HG02588 (cell line): ENCODE measurements around the gene PAX8.
"Not testable (repeated sequence)": the region's sequence is repeated elsewhere in the genome, so short reads cannot be mapped to it uniquely, and the experiment has no call there.

Experiments
- ATAC-seq: cut with Tn5 transposase; IDR thresholded peaks from one replicate; pipeline ENCODE4 v1.9.1; 2021; ENCODE audit warnings: mild to moderate bottlenecking, moderate library complexity; ENCODE audit not compliant: unreplicated experiment

Gene PAX8

DNA sequence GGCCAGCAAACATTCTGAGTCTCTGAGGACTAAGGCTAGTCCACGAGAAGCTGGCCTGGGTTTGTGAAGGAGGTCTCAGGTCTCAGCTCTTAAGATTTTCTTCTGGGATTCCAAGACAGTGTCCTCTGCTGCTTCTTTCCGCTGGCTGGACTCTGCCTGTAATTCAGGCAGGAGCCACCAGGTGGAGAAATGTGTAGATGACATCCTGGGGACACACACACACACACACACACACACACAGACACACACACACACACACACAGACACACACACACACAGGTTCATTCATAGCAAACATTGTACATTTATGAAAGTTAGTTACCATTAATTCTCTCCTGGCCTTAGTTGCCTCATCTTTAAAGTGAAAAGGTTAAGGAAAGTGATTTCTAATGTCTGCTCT, 18.9 kb upstream of the PAX8 start:
- not testable (repeated sequence) for ATAC-seq

DNA sequence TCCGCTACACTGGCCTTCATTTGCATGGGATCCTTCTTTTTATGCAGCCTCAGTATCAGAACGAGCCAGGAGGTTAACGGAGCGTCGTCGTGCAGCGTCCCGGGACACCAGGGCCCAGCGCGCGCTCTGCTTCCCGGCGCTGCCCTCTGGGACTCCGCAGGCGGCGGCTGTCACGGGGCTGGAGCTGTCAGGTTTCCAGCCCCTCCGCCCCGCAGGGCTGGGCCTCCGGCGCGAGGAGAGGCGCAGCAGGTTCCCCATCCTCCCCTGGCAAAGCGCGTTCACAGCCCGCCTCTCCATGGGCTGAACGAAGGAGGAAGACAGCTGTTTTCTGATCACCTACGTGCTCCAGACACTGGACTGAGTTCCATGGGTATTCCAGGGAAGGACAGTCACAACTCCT, 12.5 kb upstream of the PAX8 start:
- ATAC-seq = no peak

GRCh38 chr2:113288674-113289149, 10.0 kb upstream of the PAX8 start:
- not testable (repeated sequence) for ATAC-seq

DNA sequence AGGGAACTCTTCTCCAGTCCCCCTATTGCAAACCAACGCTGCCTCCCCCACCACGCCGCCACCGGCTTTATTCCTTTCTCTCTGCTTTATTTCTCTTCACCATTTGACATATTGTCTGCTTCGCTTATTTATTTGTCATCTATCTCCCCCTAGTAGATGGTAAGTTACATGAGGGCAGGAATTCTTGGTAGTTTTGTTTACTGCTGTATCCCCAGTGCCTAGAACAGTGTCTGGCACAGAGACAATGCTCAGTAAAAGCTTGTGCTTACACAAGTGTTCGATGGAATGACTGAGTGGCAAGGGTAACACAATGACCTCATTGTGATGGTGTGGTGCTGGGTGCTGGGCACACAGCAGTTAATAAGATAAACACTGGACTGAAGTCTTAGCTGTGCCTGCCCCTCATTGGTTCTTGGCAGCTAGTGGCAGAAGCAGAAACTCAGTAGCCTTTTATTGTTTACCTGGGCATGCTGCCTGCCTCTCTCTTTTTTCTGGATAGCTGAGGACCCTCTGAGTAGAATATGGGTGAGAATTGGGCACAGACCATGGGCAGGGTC, 9.5 kb upstream of the PAX8 start:
- not testable (repeated sequence) for ATAC-seq

DNA sequence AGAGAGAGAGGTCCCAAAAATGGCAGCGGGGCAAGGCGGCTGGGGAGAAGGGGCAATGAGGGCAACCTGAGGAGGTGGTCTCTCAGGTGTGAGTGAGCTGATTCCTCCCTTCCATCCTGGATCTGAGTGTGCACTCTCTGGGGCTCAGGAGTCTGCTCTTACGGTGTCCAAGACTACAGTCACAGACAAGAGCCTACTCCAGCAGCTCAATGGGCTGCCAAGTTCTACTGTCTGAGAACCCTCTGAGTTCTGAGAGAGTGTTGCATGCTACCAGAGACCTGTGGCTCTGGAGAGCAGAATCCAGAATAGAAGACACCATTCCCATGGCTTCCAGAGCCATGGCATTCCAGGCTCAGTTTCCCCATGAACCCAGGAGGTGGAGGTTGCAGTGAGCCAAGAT, 7.1 kb upstream of the PAX8 start:
- ATAC-seq = no peak

GRCh38 chr2:113284999-113285398, 6.3 kb upstream of the PAX8 start:
- ATAC-seq = not testable (repeated sequence)

- ATAC-seq = no peak
Measured at GRCh38 chr2:113284476-113284875, 5.8 kb upstream of the PAX8 start.

DNA sequence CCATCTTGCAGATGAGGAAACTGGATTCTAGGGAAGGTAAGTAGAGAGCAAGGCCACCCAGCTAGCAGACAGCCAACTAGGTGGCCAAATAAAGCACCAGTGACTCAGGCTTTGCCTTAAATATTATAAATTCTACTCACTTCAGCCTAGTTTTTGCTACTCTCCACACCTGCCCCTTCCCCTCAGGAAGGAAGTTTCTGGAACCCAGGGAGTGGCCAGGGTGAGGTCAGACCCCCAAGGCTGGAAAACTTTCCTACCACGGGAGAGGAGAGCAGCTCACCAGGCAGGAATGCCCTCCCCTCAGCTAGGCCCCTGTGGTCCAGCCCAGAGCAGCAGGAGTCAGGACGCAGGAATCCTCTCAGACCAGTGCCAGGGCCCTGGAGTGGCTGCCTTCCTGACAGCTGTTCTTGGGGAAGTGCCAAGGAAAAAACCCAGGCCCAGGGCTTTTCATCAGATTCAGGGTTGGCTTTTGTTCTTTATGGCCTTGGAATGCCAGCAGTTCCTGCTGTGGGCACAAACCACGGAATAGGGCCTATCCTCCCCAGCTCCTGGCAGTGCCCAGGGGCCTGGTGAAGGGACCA, 5.1 kb upstream of the PAX8 start:
- ATAC-seq = no peak

GRCh38 chr2:113282747-113283533, 4.2 kb upstream of the PAX8 start:
- no peak for ATAC-seq

GRCh38 chr2:113281910-113282746, 3.4 kb upstream of the PAX8 start:
- no peak for ATAC-seq

GRCh38 chr2:113278073-113278741, 514 bp downstream of the PAX8 start:
- no peak for ATAC-seq

DNA sequence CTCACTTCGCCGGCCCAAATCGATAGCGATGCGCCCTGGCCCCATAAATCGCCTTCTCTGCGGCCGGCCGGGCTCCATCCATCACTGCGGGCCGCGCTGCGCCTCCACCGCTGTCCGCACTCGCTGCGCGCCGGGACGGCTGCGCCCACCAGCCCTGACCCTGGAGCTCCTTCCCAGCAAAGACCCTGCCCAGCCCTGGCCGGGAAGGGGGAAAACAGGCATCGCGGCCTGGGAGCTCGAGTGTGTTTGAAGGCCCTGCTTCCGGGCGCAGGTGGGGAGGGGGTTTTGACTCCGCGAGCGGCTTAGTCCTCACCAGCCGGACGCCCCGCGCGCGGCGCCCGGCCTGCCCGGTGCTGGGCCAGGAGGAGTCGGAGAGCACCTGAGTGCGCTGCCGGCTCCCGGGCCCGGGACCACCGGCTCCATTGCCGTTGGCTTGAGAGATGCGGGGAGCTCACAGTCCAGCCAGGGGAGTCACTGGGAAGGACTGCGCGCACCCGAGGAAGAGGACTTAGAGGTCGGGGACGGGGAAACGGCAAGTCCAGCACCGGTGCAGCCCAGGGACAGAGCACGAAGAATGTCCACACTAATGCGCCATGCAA, 1.1 kb downstream of the PAX8 start:
- ATAC-seq = no peak

- ATAC-seq = no peak
Measured at GRCh38 chr2:113276761-113277425, 1.8 kb downstream of the PAX8 start.

GRCh38 chr2:113276216-113276760, 2.4 kb downstream of the PAX8 start:
- no peak for ATAC-seq

DNA sequence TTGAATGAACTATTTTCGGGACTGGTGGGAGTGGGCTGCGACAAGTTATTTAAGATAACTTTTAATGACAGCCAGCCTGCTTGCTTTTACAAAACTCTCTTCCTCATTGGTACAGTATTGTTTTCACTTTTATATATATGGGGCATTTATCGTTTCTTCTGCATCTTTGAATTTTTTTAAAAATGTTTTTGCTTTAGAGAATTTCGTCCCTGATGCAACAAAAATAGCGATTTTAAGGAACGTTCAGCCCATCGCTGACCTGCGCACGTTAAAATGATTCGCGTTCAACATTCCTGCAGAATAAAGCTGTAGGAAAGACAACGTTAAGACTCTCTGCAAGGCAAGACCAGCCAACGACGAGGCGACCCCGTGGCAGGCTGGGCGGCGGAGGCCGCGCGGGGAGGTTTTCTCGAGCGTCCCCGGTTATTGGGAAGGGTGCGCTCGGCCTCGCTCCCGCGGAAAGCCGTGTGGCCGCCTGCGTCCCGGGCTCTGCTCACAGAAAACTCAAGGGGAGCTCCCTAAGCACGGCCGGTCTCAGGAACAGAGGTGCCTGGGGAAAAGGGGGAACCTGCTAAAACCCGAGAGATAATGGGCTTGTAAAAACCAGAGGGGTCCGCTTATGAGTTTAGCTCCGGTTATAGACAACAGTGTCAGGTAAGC, 3.0 kb downstream of the PAX8 start:
- ATAC-seq = no peak

DNA sequence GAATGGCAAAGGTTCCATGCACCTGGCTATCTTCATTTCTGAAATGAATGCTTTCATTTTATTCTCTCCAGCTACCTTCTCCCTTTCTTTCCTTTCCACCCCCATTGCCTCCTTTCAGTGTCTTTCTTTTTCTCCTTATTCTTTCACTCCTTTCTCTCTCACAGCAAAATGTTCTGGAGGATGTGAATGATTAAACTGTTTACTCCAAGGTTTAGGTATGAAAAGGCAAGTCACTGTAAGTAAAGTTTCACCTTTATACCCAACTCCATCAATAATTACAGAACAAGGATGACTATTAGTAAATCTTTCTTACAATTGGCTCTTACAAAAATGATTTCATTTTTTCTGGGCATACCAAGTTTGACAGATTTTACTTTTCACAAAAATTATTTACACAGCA, 4.3 kb downstream of the PAX8 start:
- no peak for ATAC-seq

DNA sequence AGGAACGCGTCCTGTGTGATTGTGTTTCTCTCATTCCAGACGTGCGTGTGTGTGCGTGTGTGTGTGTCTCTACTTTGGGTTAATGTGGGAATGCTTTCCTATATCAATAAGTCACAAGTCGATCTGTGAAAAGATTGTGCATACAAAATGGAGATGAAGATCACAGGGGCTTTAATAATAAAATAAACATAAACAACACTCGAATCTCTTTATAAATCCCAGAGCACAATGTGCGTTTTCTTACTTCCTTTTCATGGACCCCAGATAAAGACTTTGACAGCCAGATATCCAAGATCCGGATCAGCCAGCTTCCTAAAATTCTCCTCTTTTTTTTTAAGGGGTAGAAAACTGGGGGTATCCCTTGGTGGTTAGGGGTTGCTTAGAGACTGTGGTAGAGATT, 4.7 kb downstream of the PAX8 start:
- no peak for ATAC-seq

DNA sequence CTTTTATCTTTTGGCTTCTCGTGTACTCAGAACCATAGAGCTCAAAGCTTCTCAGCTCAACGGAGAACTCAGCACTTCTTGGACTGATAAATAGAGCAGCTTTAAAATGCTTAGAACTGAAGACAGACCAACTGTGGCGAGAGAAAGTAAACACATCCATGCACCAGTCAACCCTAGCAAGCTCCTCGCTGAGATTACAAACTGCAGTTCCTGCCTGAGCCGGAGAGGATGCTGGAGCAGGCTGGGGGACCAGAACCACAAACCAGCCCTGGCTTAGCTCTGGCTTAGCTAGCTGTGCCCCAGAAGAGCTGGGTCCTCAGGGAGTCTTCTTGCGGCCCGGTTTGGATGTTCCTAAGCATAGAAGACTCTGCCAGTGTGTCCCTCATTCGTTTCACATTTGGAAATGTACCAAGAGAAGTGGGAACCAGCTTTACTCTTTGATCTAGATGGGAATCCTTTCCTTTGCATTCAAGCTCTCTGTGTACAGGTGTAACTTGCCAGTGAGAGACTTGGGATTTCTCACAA, 5.6 kb downstream of the PAX8 start:
- ATAC-seq = no peak

GRCh38 chr2:113272477-113272876, 6.2 kb downstream of the PAX8 start:
- no peak for ATAC-seq
